Measurements from ENCODE around the gene MAFF. TPM values are rescaled to one million over a fixed set of nuclear protein-coding genes. Genes with fewer than 3 reads are reported as not detected.

The MAFF gene
- total and polyA plus RNA-seq, 8 donors: 0.58 to 130 (median 47.3) TPM

- Histone ChIP-seq H3K27ac (peak overlapping the region; percentile 5 to 80 (median 47)), H3K9me3 (no peaks in the 10 kb centered on the region), H3K4me3 (no peak overlapping the region), H3K27me3 (no peaks in the 10 kb centered on the region), H3K4me1 (peaks cover 24 to 61% (median 45%) of the 10 kb centered on the region in 4 donors), H3K36me3 (peaks cover 0 to 16% (median 2%) of the 10 kb centered on the region in 4 donors)
- intact Hi-C loops (cut with DNase I; ENCODE audit: low total_unique reads): no loop called here
- peak in 1 of 2 donors; percentile 77 for DNase-seq
- WGBS, 5 donors: 23 to 43% (median 29%) methylated on average over 7 of the region's 7 CpGs
- TF ChIP-seq POLR2AphosphoS5 (IDR thresholded peaks at IDR 0.05) (peak in 1 of 3 donors; percentile 60), POLR2A (IDR thresholded peaks at IDR 0.05) (no peak)
Observed at GRCh38 chr22:38167988-38168407, 33.8 kb upstream of the MAFF start.

GRCh38 chr22:38169116-38169515, 32.7 kb upstream of the MAFF start:
- Histone ChIP-seq H3K4me3 (no peak overlapping the region), H3K27ac (peak overlapping the region in 2 of 5 donors; percentile 34 to 80), H3K36me3 (peaks cover 0 to 16% (median 2%) of the 10 kb centered on the region in 4 donors), H3K4me1 (peaks cover 29 to 63% (median 45%) of the 10 kb centered on the region in 4 donors), H3K9me3 (no peaks in the 10 kb centered on the region), H3K27me3 (no peaks in the 10 kb centered on the region)
- DNase-seq: no peak
- TF ChIP-seq CTCF (IDR thresholded peaks at IDR 0.05) (no peak), EP300 (IDR thresholded peaks at IDR 0.05) (no peak), POLR2AphosphoS5 (IDR thresholded peaks at IDR 0.05) (no peak), POLR2A (IDR thresholded peaks at IDR 0.05) (no peak)
- WGBS, 5 donors: 93 to 95% (median 93%) methylated on average over 17 of the region's 17 CpGs
- intact Hi-C loops (cut with DNase I; ENCODE audit: low total_unique reads): no loop called here

GRCh38 chr22:38170469-38170868, 31.3 kb upstream of the MAFF start:
- Histone ChIP-seq H3K9me3 (no peaks in the 10 kb centered on the region), H3K4me3 (no peak overlapping the region), H3K4me1 (peaks cover 25 to 59% (median 41%) of the 10 kb centered on the region in 4 donors), H3K27ac (no peak overlapping the region), H3K27me3 (no peaks in the 10 kb centered on the region), H3K36me3 (peaks cover 0 to 16% (median 2%) of the 10 kb centered on the region in 4 donors)
- no peak for TF ChIP-seq POLR2AphosphoS5 (IDR thresholded peaks at IDR 0.05)
- intact Hi-C loops (cut with DNase I; ENCODE audit: low total_unique reads): no loop called here
- no peak for DNase-seq
- WGBS, 5 donors: 96 to 98% (median 97%) methylated on average over 5 of the region's 5 CpGs

GRCh38 chr22:38171927-38172831, 29.6 kb upstream of the MAFF start:
- 47 to 62% (median 61%) methylated on average over 16 of the region's 16 CpGs for WGBS, 5 donors
- no peaks in the 10 kb centered on the region for H3K27me3 ChIP-seq
- intact Hi-C loops (cut with DNase I; ENCODE audit: low total_unique reads): no loop called here
- peak overlapping the region; percentile 67 to 83 (median 76) for H3K27ac ChIP-seq
- peaks cover 0 to 6% (median 2%) of the 10 kb centered on the region in 4 donors for H3K36me3 ChIP-seq
- TF ChIP-seq EP300 (IDR thresholded peaks at IDR 0.05) (no peak), POLR2A (IDR thresholded peaks at IDR 0.05) (no peak), POLR2AphosphoS5 (IDR thresholded peaks at IDR 0.05) (no peak), CTCF (IDR thresholded peaks at IDR 0.05) (no peak)
- H3K4me3 ChIP-seq: no peak overlapping the region
- no peaks in the 10 kb centered on the region for H3K9me3 ChIP-seq
- peaks cover 25 to 64% (median 53%) of the 10 kb centered on the region in 4 donors for H3K4me1 ChIP-seq
- no peak for DNase-seq

GRCh38 chr22:38172832-38173640, 28.8 kb upstream of the MAFF start:
- Histone ChIP-seq H3K36me3 (peaks cover 0 to 6% (median 2%) of the 10 kb centered on the region in 4 donors), H3K9me3 (no peaks in the 10 kb centered on the region), H3K27me3 (no peaks in the 10 kb centered on the region), H3K4me3 (no peak overlapping the region), H3K27ac (peak overlapping the region; percentile 67 to 83 (median 76)), H3K4me1 (peaks cover 24 to 64% (median 54%) of the 10 kb centered on the region in 4 donors)
- 31 to 42% (median 32%) methylated on average over 15 to 16 of the region's 16 CpGs for WGBS, 5 donors
- intact Hi-C loops (cut with DNase I; ENCODE audit: low total_unique reads): no loop called here
- TF ChIP-seq POLR2AphosphoS5 (IDR thresholded peaks at IDR 0.05) (peak; percentile 69 to 92 (median 76)), POLR2A (IDR thresholded peaks at IDR 0.05) (no peak)
- DNase-seq: peak; percentile 89 to 93

Measured in stomach (tissue), 9 donors.